IPS-20b (cell line): ENCODE measurements around the gene IP6K2.

ENCODE experiments used
- H3K27ac ChIP-seq: one replicate; pipeline ENCODE4 v1.5.1; 2013; ENCODE audit warnings: low read length
- H3K27me3 ChIP-seq: 2 replicates; pipeline ENCODE4 v1.6.1; 2013; ENCODE audit warnings: mild to moderate bottlenecking, low read length, inconsistent platforms; ENCODE audit not compliant: insufficient read depth
- H3K36me3 ChIP-seq: 2 replicates; pipeline ENCODE4 v1.6.1; 2013; ENCODE audit warnings: low read depth, mild to moderate bottlenecking, inconsistent platforms, low read length, moderate library complexity; ENCODE audit not compliant: insufficient read depth
- H3K4me1 ChIP-seq: 2 replicates; pipeline ENCODE4 v1.6.1; 2013; ENCODE audit warnings: mild to moderate bottlenecking, control low read depth, inconsistent platforms, low read length, moderate library complexity; ENCODE audit not compliant: insufficient read depth
- H3K4me3 ChIP-seq: 2 replicates; pipeline ENCODE4 v1.5.1; 2013; ENCODE audit warnings: mild to moderate bottlenecking, low read length, inconsistent platforms
- H3K9ac ChIP-seq: 2 replicates; pipeline ENCODE4 v1.6.1; 2013; ENCODE audit warnings: low read depth, mild to moderate bottlenecking, inconsistent platforms, low read length, moderate library complexity
- H3K9me3 ChIP-seq: 2 replicates; pipeline ENCODE4 v1.6.1; 2013; ENCODE audit warnings: mild to moderate bottlenecking, low read depth, low read length, inconsistent platforms; ENCODE audit not compliant: insufficient read depth

Gene IP6K2

DNA sequence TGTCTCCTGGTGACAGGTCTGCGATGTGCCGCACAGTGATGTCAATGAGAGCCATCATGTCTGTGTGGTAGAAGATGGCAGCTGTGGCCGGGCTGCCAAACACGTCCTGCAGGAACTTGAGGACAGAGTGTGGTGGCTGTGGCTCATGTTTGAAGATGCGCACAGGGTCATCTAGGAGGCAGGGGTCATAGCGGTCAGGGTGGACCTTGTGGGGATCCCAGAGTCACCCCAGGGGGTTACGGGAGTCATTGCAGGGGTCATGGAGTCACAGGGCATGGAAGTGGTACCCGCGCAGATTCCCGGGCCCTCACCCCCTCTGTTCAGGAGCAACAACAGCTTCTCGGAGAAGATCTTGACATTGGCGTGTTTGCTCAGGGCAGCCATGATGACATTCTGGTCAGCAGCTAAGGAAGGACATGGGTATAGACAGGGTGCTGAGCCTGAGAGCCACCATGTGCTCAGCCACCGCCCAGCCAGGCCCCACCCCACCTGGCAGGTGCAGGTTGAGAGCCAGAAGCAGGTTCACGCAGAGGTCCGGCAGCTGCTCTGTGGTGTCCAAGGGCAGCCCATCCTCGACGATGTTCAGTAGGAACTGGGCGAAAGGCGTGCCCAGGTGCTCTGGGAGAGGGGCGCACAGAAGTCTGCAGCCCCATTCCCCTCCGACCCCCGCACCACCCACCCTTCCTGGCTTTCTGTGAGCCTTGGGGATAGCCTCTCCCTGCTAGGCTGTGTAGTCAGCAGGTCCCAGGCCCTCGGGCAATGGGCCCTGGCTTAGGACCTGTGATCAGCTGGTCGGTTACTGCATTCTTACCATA, 38.2 kb downstream of the IP6K2 start:
- no peak overlapping the region for H3K27ac ChIP-seq
- H3K9ac ChIP-seq: no peak overlapping the region
- no peaks in the 10 kb centered on the region for H3K4me1 ChIP-seq
- H3K9me3 ChIP-seq: no peaks in the 10 kb centered on the region
- no peaks in the 10 kb centered on the region for H3K27me3 ChIP-seq
- H3K36me3 ChIP-seq: peaks cover 77% of the 10 kb centered on the region
- no peak overlapping the region for H3K4me3 ChIP-seq

DNA sequence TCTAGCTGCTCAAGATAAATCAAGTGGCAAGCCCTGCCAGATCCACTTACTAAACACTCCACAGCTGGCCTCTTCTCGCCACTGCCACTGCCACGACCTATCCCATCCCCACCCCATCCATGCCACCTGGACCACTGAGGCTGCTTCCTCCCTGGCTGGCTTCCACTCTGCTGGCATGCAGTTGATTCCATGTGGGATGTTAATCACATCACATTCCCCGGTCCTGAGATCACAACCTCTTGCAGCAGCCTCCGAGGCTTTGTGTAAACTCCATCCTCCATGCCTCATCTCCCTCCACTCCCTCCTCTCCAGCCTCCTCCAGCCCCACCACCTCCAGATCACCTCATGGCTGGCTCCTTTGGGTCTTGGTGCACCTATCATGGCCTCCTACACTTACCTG, 39.0 kb downstream of the IP6K2 start:
- H3K27me3 ChIP-seq: no peaks in the 10 kb centered on the region
- no peaks in the 10 kb centered on the region for H3K4me1 ChIP-seq
- H3K9me3 ChIP-seq: no peaks in the 10 kb centered on the region
- H3K36me3 ChIP-seq: peaks cover 80% of the 10 kb centered on the region
- no peak overlapping the region for H3K4me3 ChIP-seq
- no peak overlapping the region for H3K27ac ChIP-seq
- H3K9ac ChIP-seq: no peak overlapping the region

DNA sequence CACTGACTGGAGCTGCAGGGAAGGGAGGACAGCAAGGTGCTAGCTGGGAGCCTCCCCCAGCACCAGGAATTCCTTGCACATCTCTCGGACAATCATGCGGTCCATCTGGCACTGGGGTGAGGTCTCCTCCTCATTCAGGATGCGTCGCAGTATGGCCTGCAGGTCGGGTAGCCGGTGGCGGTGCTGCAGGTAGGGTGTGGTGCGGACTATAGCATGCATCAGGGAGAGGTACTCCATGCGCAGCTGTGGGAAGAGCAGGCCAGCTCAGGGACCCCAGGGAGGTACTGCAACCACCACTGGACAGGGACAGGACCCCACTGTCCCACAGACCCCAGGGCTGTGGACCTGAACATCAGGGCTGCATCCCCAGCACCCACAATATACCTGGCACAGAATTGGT, 42.5 kb downstream of the IP6K2 start:
- H3K36me3 ChIP-seq: peaks cover 68% of the 10 kb centered on the region
- H3K4me1 ChIP-seq: no peaks in the 10 kb centered on the region
- no peak overlapping the region for H3K27ac ChIP-seq
- no peak overlapping the region for H3K9ac ChIP-seq
- no peaks in the 10 kb centered on the region for H3K9me3 ChIP-seq
- H3K4me3 ChIP-seq: no peak overlapping the region
- no peaks in the 10 kb centered on the region for H3K27me3 ChIP-seq

DNA sequence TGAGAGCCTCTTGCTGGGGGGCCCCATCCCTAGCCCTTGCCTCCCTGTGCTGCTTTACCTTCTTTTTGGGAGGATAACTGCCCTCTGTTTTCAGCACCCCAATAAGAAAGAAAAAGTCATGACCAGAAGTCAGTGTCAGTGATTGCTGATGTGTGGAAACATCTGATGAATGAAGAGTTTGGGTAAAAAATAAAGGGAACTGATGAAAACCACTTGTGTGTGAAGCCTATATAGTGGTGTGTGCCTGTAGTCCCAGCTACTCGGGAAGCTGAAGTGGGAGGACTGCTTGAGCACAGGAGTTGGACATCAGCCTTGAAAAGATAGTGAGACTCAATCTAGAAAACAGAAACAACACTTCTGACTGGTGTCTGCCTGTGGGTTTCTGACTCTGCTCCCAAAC, 44.5 kb downstream of the IP6K2 start:
- Histone ChIP-seq H3K36me3 (peaks cover 48% of the 10 kb centered on the region), H3K27me3 (no peaks in the 10 kb centered on the region), H3K9me3 (no peaks in the 10 kb centered on the region), H3K4me1 (no peaks in the 10 kb centered on the region), H3K4me3 (no peak overlapping the region), H3K9ac (no peak overlapping the region), H3K27ac (no peak overlapping the region)

DNA sequence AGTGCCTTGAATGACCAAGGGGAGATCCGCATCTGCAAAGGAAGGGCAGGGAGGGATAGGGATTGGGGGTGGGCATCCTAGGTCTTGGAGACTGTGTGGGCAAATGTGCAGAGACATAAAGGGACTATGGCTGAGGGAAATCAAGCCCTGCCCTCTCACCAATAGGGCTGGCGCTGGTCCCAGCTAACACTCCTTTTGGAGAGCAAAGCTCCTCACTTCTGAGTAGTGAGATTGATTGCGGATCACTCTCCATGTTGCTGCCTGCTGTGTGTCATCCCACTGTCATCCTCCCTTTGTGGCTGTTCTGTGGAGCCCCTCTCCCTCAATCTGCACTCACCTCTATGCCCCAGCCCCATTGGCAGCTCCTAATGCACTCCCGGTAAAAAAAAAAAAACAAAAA, 52.1 kb downstream of the IP6K2 start:
- Histone ChIP-seq H3K27me3 (no peaks in the 10 kb centered on the region), H3K27ac (no peak overlapping the region), H3K9ac (peak overlapping the region; percentile 51; the same call in 1 of the 2 replicates), H3K4me3 (no peak overlapping the region), H3K36me3 (peaks cover 5% of the 10 kb centered on the region), H3K4me1 (peaks cover 7% of the 10 kb centered on the region; the same call in 1 of the 2 replicates), H3K9me3 (no peaks in the 10 kb centered on the region)

DNA sequence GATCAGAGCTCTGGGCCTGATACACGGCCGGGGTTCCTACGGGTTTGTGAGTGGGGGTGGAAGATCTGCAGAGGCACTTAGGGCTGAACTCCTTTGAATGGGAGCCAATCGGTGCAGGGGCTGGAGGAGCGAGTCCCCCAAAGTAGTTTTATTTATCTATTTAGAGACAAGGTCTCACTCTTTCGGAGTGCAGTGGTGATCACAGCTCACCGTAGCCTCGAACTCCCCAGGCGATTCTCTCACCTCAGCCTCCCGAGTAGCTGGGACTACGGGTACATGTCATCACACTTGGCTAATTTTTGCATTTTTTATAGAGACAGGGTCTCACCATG, 52.7 kb downstream of the IP6K2 start:
- peak overlapping the region; percentile 85; the same call in 1 of the 2 replicates for H3K4me3 ChIP-seq
- peaks cover 12% of the 10 kb centered on the region for H3K36me3 ChIP-seq
- H3K9ac ChIP-seq: peak overlapping the region; percentile 51; the same call in 1 of the 2 replicates
- no peaks in the 10 kb centered on the region for H3K27me3 ChIP-seq
- H3K27ac ChIP-seq: no peak overlapping the region
- H3K4me1 ChIP-seq: peaks cover 7% of the 10 kb centered on the region; the same call in 1 of the 2 replicates
- H3K9me3 ChIP-seq: no peaks in the 10 kb centered on the region

DNA sequence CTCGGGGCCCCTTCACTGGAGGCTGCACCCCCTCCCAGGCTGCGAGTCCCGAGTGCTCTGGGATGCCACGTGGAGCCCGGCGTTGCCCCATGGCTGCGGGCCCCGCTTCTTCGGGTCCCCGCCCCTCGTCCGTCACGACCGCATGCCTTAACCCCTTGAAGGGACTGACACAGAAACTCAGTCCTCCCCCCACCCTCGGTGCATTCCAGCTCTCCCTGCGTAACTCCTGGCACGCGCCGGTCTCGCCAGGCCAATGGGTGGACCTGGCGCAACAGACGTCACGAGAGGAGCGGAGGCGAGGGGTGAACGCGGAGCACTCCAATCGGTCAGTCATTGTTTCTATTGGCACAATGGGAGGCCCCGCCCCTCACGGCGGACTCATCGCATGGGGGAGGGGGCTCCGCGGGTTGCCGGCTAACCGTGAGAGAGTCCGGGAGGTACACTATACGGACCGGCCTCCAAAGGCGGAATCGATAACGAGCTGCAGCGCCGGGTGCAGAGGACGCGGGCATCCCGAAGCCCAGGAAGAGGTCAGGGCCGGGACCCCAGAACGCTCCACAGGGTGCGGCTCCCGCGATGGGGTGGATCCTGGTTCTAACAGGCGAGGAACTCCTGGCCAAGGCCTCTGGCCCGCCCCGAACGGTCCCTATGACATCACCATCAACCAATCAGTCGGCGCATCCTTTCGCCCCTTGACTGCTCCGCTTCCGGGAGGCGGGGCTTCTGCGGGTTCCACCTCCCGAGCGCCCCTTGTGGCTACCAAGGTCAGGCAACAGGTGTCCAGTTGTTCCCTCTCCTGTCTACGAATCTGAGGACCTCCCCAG, 53.3 kb downstream of the IP6K2 start:
- peak overlapping the region; percentile 85 for H3K4me3 ChIP-seq
- H3K27ac ChIP-seq: peak overlapping the region; percentile 97
- H3K27me3 ChIP-seq: no peaks in the 10 kb centered on the region
- H3K4me1 ChIP-seq: peaks cover 7% of the 10 kb centered on the region; the same call in 1 of the 2 replicates
- peaks cover 14% of the 10 kb centered on the region for H3K36me3 ChIP-seq
- H3K9ac ChIP-seq: peak overlapping the region; percentile 99
- no peaks in the 10 kb centered on the region for H3K9me3 ChIP-seq

DNA sequence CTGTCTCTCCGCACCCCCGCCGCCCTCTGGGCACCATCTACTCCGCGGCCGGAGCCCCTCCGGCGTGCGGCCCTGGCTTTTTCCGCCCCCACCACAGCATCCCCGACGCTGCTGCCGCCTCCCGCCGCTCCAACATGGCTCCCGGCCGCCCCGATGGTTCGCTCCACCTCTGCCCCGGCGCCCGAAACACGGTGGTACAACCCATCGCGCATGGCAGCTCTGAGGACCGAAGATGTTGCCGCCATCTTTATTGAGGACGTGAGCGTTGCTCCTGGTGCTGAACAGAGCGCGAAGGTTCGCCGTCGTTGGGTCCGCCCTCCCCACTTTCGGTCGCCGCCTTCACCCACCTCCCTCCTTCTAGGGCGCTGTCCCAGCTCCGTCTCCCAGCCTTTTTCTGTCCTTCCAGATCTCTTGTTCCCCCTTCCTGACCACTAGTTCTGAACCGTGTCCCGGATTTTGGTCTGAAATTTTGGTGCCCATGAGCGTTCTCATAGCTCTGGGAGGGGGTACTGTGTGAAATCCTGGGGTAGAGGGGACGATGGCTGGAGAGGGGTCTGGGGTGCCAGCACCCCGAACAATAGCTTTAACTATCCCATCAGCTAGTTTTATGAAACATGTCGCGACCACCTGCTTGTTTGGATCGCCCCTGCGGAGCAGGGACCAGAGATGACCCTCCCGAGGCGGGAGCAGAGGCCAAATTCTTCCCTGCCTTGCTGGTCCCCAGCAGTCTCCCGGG, 54.1 kb downstream of the IP6K2 start, which contains the start of gene CELSR3:
Gene CELSR3, minus strand, starts transcription at position 134 of the 736 bp plus-strand sequence. CDS start 252 bp downstream, outside the sequence.
- peaks cover 7% of the 10 kb centered on the region; the same call in 1 of the 2 replicates for H3K4me1 ChIP-seq
- H3K36me3 ChIP-seq: peaks cover 20% of the 10 kb centered on the region
- H3K9me3 ChIP-seq: no peaks in the 10 kb centered on the region
- no peaks in the 10 kb centered on the region for H3K27me3 ChIP-seq
- peak within 1 kb of the TSS; percentile 99 for H3K9ac ChIP-seq
- peak within 1 kb of the TSS; percentile 97 for H3K27ac ChIP-seq
- H3K4me3 ChIP-seq: peak within 1 kb of the TSS; percentile 85

DNA sequence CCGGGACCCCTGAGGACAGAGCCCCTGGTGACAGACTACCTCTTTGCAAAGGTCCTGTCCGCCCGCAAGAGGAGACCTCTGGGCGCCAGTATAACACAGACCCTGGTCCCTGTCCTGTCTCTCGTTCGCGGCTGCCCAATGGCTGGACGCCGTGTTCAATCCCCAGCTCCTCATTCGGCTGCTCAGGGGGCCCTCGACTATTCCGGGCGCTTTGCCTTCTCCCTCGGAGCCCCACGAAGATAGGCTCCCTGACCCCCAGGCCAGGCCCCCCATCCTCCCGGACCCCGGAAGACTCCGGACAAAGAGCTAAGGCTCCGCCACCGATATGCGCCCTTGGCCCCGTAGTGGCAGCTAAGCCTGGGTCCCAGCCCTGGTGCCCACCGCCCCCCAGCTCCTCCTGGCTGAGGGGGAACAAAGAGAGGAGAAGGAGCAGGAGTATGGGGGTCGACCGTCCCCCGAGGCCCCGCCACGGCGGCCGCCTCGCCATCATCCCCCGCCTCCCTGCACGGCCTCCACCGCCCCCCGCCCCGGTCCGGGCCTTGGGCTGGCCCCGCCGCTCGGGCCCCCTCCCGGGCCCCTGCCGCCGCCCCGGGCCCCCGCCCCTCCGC, 54.8 kb downstream of the IP6K2 start:
- Histone ChIP-seq H3K9ac (no peak overlapping the region; the same call in 1 of the 2 replicates), H3K36me3 (peaks cover 21% of the 10 kb centered on the region), H3K27ac (no peak overlapping the region), H3K4me1 (peaks cover 7% of the 10 kb centered on the region; the same call in 1 of the 2 replicates), H3K9me3 (no peaks in the 10 kb centered on the region), H3K27me3 (no peaks in the 10 kb centered on the region), H3K4me3 (peak overlapping the region; percentile 85)

DNA sequence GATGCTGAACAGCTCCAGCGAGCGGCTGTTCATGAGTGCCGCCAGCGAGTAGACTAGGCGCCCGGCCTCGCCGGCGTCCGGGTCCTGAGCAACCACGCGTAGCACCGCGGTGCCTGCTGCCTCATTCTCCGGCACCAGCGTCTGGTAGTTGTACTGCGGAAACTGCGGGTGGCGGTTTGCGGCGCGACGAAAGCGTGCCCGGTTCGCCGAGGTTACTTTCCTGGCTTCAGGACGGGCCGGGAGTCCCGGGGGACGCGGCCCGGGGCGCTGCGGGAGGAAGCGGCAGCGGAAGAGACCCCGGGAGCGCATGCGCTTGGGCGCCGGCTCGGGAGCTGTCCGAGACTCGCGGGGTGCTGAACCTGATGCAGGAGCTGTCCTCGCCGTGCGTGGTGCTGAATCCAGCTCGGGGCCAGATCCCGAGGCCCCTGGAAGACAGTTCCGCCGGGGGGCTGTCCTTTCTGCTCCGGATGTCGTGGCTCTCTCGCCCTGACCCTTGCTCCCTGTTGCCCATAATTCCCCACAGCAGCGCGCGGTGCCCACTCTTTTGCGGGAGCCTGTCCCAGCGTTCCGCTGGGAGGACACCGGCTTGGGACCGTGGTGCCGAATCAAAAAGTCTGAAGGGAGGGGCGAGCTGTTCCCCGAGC, 55.4 kb downstream of the IP6K2 start:
- H3K27ac ChIP-seq: no peak overlapping the region
- H3K4me1 ChIP-seq: peaks cover 7% of the 10 kb centered on the region; the same call in 1 of the 2 replicates
- peak overlapping the region; percentile 85 for H3K4me3 ChIP-seq
- no peaks in the 10 kb centered on the region for H3K9me3 ChIP-seq
- peaks cover 21% of the 10 kb centered on the region for H3K36me3 ChIP-seq
- H3K27me3 ChIP-seq: no peaks in the 10 kb centered on the region
- H3K9ac ChIP-seq: no peak overlapping the region
